HEK293 (cell line): ENCODE measurements around the gene BICRAL.
A peak's percentile ranks its signal among the peaks of the same experiment; 100 is the strongest.

ENCODE experiments used
- CTCF ChIP-seq: fragments of 450-650 bp; formaldehyde crosslinking; IDR thresholded peaks from 2 replicates; pipeline ENCODE4 v1.5.1; 2016; ENCODE audit warnings: missing biosample characterization, missing genetic modification characterization
- EGR2 ChIP-seq: fragments of 450-650 bp; formaldehyde crosslinking; IDR thresholded peaks from 2 replicates; pipeline ENCODE4 v1.5.1; 2016; ENCODE audit warnings: low read depth, missing biosample characterization, missing genetic modification characterization
- HOXA7 ChIP-seq: sonication (generic); formaldehyde crosslinking; IDR thresholded peaks from 2 replicates; pipeline ENCODE4 v1.8.1; 2022; ENCODE audit warnings: missing genetic modification reagents, borderline replicate concordance
- KLF7 ChIP-seq: fragments of 450-650 bp; formaldehyde crosslinking; IDR thresholded peaks from 2 replicates; pipeline ENCODE4 v1.5.1; 2016; ENCODE audit warnings: missing biosample characterization, missing genetic modification characterization, borderline replicate concordance
- KLF9 ChIP-seq: fragments of 450-650 bp; formaldehyde crosslinking; IDR thresholded peaks from 2 replicates; pipeline ENCODE4 v1.5.1; 2016; ENCODE audit warnings: missing biosample characterization, missing genetic modification characterization, low read depth
- PRDM4 ChIP-seq: fragments of 450-650 bp; formaldehyde crosslinking; IDR thresholded peaks from 2 replicates; pipeline ENCODE4 v1.5.1; 2017; ENCODE audit warnings: missing biosample characterization, missing genetic modification characterization
- SP2 ChIP-seq: fragments of 450-650 bp; formaldehyde crosslinking; IDR thresholded peaks from 2 replicates; pipeline ENCODE4 v1.5.1; 2016; ENCODE audit warnings: missing biosample characterization, missing genetic modification characterization
- ZBTB10 ChIP-seq: fragments of 450-650 bp; formaldehyde crosslinking; IDR thresholded peaks from 2 replicates; pipeline ENCODE4 v1.5.1; 2016; ENCODE audit warnings: missing biosample characterization, missing genetic modification characterization
- ZBTB8A ChIP-seq: fragments of 450-650 bp; formaldehyde crosslinking; IDR thresholded peaks from 2 replicates; pipeline ENCODE4 v1.5.1; 2016; ENCODE audit warnings: missing biosample characterization, missing genetic modification characterization
- ZFP37 ChIP-seq: fragments of 450-650 bp; formaldehyde crosslinking; IDR thresholded peaks from 2 replicates; pipeline ENCODE4 v1.5.1; 2016; ENCODE audit warnings: missing biosample characterization, missing genetic modification characterization
- ZIC2 ChIP-seq: fragments of 450-650 bp; formaldehyde crosslinking; IDR thresholded peaks from 2 replicates; pipeline ENCODE4 v1.5.1; 2016; ENCODE audit warnings: missing biosample characterization, missing genetic modification characterization
- ZNF10 ChIP-seq: fragments of 450-650 bp; formaldehyde crosslinking; IDR thresholded peaks from 2 replicates; pipeline ENCODE4 v1.5.1; 2017; ENCODE audit warnings: missing biosample characterization, missing genetic modification characterization
- ZNF19 ChIP-seq: fragments of 450-650 bp; formaldehyde crosslinking; IDR thresholded peaks from 2 replicates; pipeline ENCODE4; 2016; ENCODE audit warnings: missing biosample characterization, missing genetic modification characterization, low read depth
- ZNF214 ChIP-seq: fragments of 450-650 bp; formaldehyde crosslinking; IDR thresholded peaks from 2 replicates; pipeline ENCODE4 v1.5.1; 2017; ENCODE audit warnings: missing biosample characterization, mild to moderate bottlenecking, missing genetic modification characterization, borderline replicate concordance
- ZNF221 ChIP-seq: fragments of 450-650 bp; formaldehyde crosslinking; IDR thresholded peaks from 2 replicates; pipeline ENCODE4 v1.5.1; 2017; ENCODE audit warnings: missing biosample characterization, missing genetic modification characterization, borderline replicate concordance
- ZNF280D ChIP-seq: fragments of 450-650 bp; formaldehyde crosslinking; IDR thresholded peaks from 2 replicates; pipeline ENCODE4 v1.5.1; 2016; ENCODE audit warnings: missing biosample characterization, missing genetic modification characterization
- ZNF324 ChIP-seq: fragments of 450-650 bp; formaldehyde crosslinking; IDR thresholded peaks from 2 replicates; pipeline ENCODE4 v1.5.1; 2016; ENCODE audit warnings: missing biosample characterization, missing genetic modification characterization
- ZNF354C ChIP-seq: fragments of 450-650 bp; formaldehyde crosslinking; IDR thresholded peaks from 2 replicates; pipeline ENCODE4 v1.5.1; 2016; ENCODE audit warnings: missing biosample characterization, missing genetic modification characterization, low read depth, borderline replicate concordance
- ZNF394 ChIP-seq: fragments of 450-650 bp; formaldehyde crosslinking; IDR thresholded peaks from 2 replicates; pipeline ENCODE4 v1.5.1; 2016; ENCODE audit warnings: missing biosample characterization, missing genetic modification characterization, mild to moderate bottlenecking, moderate library complexity, borderline replicate concordance
- ZNF398 ChIP-seq: fragments of 450-650 bp; formaldehyde crosslinking; IDR thresholded peaks from 2 replicates; pipeline ENCODE4 v1.5.1; 2017; ENCODE audit warnings: missing biosample characterization, missing genetic modification characterization
- ZNF529 ChIP-seq: fragments of 450-650 bp; formaldehyde crosslinking; IDR thresholded peaks from 2 replicates; pipeline ENCODE4 v1.5.1; 2017; ENCODE audit warnings: missing genetic modification characterization, missing biosample characterization; ENCODE audit not compliant: insufficient replicate concordance
- ZNF560 ChIP-seq: fragments of 450-650 bp; formaldehyde crosslinking; IDR thresholded peaks from 2 replicates; pipeline ENCODE4 v1.5.1; 2017; ENCODE audit warnings: missing biosample characterization, missing genetic modification characterization, borderline replicate concordance
- ZNF777 ChIP-seq: fragments of 450-650 bp; formaldehyde crosslinking; IDR thresholded peaks from 2 replicates; pipeline ENCODE4 v1.5.1; 2017; ENCODE audit warnings: missing biosample characterization, missing genetic modification characterization, borderline replicate concordance
- ZNF791 ChIP-seq: fragments of 450-650 bp; formaldehyde crosslinking; IDR thresholded peaks from 2 replicates; pipeline ENCODE4 v1.5.1; 2016; ENCODE audit warnings: missing biosample characterization, missing genetic modification characterization
- ZSCAN16 ChIP-seq: fragments of 450-650 bp; formaldehyde crosslinking; IDR thresholded peaks from 2 replicates; pipeline ENCODE4 v1.5.1; 2016; ENCODE audit warnings: missing biosample characterization, missing genetic modification characterization

Gene BICRAL

GRCh38 chr6:42783177-42783875, 1.5 kb downstream of the BICRAL start (continued):
- TF ChIP-seq ZBTB10 (tag by site-specific recombination) (peak; percentile 98), ZBTB8A (tag by site-specific recombination) (peak; percentile 96), ZNF214 (tag by site-specific recombination) (no peak), ZNF791 (tag by site-specific recombination) (no peak), ZNF221 (tag by site-specific recombination) (no peak; the same call in 1 of the 2 replicates), ZNF777 (tag by site-specific recombination) (no peak), ZNF354C (tag by site-specific recombination) (no peak), KLF7 (peak; percentile 77; the same call in 1 of the 2 replicates), ZNF280D (tag by site-specific recombination) (peak; percentile 42; the same call in 1 of the 2 replicates), HOXA7 (CRISPR knock-in tag) (no peak), ZNF529 (tag by site-specific recombination) (no peak), PRDM4 (tag by site-specific recombination) (no peak), ZNF19 (tag by site-specific recombination) (no peak), ZNF324 (0 out of 2 replicates have a peak, but pooled peaks have one; percentile 41), SP2 (tag by site-specific recombination) (no peak), ZFP37 (tag by site-specific recombination) (peak; percentile 87), ZNF394 (peak; percentile 66; the same call in 1 of the 2 replicates), ZIC2 (tag by site-specific recombination) (peak; percentile 18; the same call in 1 of the 2 replicates), CTCF (tag by site-specific recombination) (peak; percentile 58; the same call in 1 of the 2 replicates), ZNF10 (tag by site-specific recombination) (0 out of 2 replicates have a peak, but pooled peaks have one; percentile 4), ZNF398 (tag by site-specific recombination) (peak; percentile 95), ZSCAN16 (tag by site-specific recombination) (no peak), KLF9 (tag by site-specific recombination) (peak; percentile 56), ZNF560 (tag by site-specific recombination) (no peak), EGR2 (tag by site-specific recombination) (peak; percentile 26; the same call in 1 of the 2 replicates)
